SH-SY5Y (cell line): Measurements from ENCODE around the gene LRRTM4.

Experiments used
- GATA2 ChIP-seq: IDR thresholded peaks from 2 replicates; pipeline ENCODE4 v1.6.1; 2011; ENCODE audit warnings: mild to moderate bottlenecking, low read depth, low read length
- GATA3 ChIP-seq: IDR thresholded peaks from 2 replicates; pipeline ENCODE4 v1.6.1; 2011; ENCODE audit warnings: low read depth, mild to moderate bottlenecking, low read length, moderate library complexity

DNA sequence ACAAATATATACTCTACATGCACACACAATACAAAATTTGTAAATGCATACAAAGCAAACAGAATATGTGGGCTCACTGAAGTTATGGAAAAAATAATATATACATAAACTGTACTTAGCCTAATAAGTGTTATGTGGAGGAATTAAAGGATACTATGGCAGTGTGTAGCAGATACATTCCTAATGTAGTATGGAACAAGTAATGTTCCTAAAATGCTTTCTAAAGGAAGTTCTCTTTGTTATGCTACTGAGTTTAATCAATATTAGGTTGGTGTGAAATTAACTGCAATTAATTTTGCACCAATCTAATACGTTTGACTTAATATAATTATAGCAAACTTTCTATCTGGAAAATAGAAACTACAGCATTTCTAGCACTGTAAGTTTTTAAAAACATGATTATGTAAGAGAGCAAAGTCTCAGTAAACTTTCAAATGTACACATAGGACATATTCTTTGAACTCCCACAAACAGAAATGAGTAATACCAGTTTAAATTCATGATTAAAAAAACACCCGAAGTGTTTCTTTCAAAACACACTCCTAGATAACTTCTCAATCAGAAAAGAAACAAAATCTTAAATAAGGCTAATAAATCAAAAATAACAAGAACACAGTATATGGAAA lies 331.3 kb downstream of the LRRTM4 start:
- TF ChIP-seq GATA3 (no peak), GATA2 (no peak)
